Nephron (organoid): Measurements from ENCODE around the gene NFS1.

Experiments used
- H3K27ac Mint-ChIP-seq, 3 experiments: 2 replicates each; pipeline ENCODE4 v1.8.0; 2020; ENCODE audit warnings: mixed read lengths in 3 of 3, mild to moderate bottlenecking in 2 of 3, moderate library complexity in 1 of 3
- H3K27me3 Mint-ChIP-seq: 2 replicates; pipeline ENCODE4 v1.8.0; 2021; ENCODE audit warnings: low read depth, mild to moderate bottlenecking, moderate library complexity, mixed read lengths
- H3K36me3 Mint-ChIP-seq: 2 replicates; pipeline ENCODE4 v1.8.0; 2020; ENCODE audit warnings: low read depth, mixed read lengths
- H3K4me1 Mint-ChIP-seq: 2 replicates; pipeline ENCODE4 v1.8.0; 2020; ENCODE audit warnings: mixed read lengths
- H3K4me3 Mint-ChIP-seq, 3 experiments: 2 replicates each; pipeline ENCODE4 v1.8.0; 2020; ENCODE audit warnings: mild to moderate bottlenecking in 3 of 3, mixed read lengths in 3 of 3, moderate library complexity in 2 of 3
- H3K9me3 Mint-ChIP-seq: 2 replicates; pipeline ENCODE4 v1.8.0; 2020; ENCODE audit warnings: mixed read lengths
- CTCF ChIP-seq, 3 experiments: fragments of 200-600 bp; sonication (generic); IDR thresholded peaks; one replicate each; pipeline ENCODE4 v1.5.0; 2021; ENCODE audit warnings: antibody characterized with exemption in 3 of 3; ENCODE audit not compliant: unreplicated experiment in 3 of 3

Gene NFS1

GRCh38 chr20:35739294-35740163 lies 40.4 kb upstream of the NFS1 start:
- H3K9me3 Mint-ChIP-seq: no peaks in the 10 kb centered on the region
- H3K27ac Mint-ChIP-seq: peak overlapping the region; percentile 17 to 100 (median 99)
- H3K4me3 Mint-ChIP-seq: peak overlapping the region; percentile 91 to 100 (median 94)
- H3K36me3 Mint-ChIP-seq: peaks cover 55% of the 10 kb centered on the region
- peaks cover 42% of the 10 kb centered on the region for H3K4me1 Mint-ChIP-seq
- no peaks in the 10 kb centered on the region for H3K27me3 Mint-ChIP-seq
- peak; percentile 20 to 38 (median 31) for TF ChIP-seq CTCF (IDR thresholded peaks at IDR 0.05; ENCODE audit: unreplicated experiment in 3 of 3)

DNA sequence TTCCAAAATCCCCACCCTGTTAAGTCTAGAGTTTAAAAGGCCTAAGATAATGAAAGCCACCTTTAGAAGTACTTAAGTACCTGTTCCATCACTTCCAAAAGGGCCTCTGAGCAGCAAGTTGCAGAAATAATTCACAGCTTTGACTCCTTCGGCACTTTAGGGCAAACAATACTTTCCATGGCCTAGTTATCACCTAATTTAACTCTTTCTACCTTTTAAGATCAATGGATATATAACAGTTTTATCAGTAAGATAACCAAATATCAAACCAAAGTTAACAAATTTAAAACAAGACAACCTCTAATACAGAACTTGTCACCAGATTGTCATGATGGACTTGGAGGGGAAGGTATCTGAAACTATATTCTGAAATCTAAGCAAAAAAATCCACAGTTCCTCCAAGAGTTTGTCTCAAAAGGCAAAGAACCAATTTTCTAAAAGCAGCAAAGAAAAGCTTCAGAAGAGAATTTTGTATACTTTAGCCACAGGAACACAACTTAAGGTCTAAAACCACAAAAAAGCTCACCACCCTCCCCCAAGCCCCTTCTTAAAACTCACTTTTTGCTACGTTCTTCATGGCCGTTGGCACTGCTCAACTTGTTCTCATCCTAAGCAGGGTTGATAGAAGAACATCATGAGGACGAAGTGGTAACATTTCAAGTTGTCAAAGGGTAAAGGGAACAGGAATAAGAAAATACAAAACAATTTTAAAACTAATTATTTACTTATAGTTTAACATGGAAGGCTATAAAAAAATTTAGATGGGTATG lies 39.4 kb upstream of the NFS1 start:
- Mint-ChIP-seq H3K4me1 (peaks cover 50% of the 10 kb centered on the region), H3K36me3 (peaks cover 65% of the 10 kb centered on the region), H3K27ac (no peak overlapping the region), H3K27me3 (no peaks in the 10 kb centered on the region), H3K9me3 (no peaks in the 10 kb centered on the region), H3K4me3 (peak overlapping the region; percentile 30 to 45 (median 44))
- TF ChIP-seq CTCF (IDR thresholded peaks at IDR 0.05; ENCODE audit: unreplicated experiment in 3 of 3): no peak

GRCh38 chr20:35737865-35738333 lies 38.7 kb upstream of the NFS1 start:
- peaks cover 45% of the 10 kb centered on the region for H3K4me1 Mint-ChIP-seq
- no peaks in the 10 kb centered on the region for H3K9me3 Mint-ChIP-seq
- peaks cover 72% of the 10 kb centered on the region for H3K36me3 Mint-ChIP-seq
- H3K27me3 Mint-ChIP-seq: no peaks in the 10 kb centered on the region
- no peak for TF ChIP-seq CTCF (IDR thresholded peaks at IDR 0.05; ENCODE audit: unreplicated experiment in 3 of 3)
- peak overlapping the region; percentile 30 to 45 (median 44) for H3K4me3 Mint-ChIP-seq
- H3K27ac Mint-ChIP-seq: no peak overlapping the region

DNA sequence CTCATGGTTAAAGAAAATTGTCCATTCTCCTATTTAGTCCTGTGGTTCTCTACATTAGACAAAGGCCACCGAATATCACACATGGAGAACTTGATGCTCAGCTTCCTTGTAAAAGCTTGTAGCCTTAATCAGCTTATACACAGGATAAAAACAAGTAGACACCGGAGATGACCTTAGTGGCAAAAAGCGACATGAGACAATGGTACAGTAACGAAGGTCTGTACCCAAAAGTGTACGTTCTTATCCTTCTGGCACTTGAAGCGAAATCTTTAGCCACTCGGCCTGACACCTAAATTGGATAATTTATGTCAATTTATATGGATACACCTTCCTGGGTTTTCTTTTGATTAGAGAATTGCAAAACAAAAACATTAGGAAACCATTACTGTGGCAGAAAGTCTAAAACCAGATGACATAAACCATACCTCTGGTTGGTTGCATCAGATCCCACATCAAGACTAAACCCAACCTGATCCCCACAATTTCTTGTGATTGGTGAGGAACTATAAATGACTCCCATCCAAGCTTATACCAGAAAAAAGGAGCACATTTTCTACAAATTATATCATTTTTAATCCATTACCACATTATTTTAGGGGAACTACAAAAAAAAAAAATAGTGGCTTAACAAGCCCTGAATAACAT lies 36.8 kb upstream of the NFS1 start:
- Mint-ChIP-seq H3K4me1 (peaks cover 46% of the 10 kb centered on the region), H3K27me3 (no peaks in the 10 kb centered on the region), H3K9me3 (no peaks in the 10 kb centered on the region), H3K4me3 (no peak overlapping the region), H3K36me3 (peaks cover 85% of the 10 kb centered on the region), H3K27ac (no peak overlapping the region)
- TF ChIP-seq CTCF (IDR thresholded peaks at IDR 0.05; ENCODE audit: unreplicated experiment in 3 of 3): no peak

GRCh38 chr20:35734777-35735649 lies 35.9 kb upstream of the NFS1 start:
- H3K36me3 Mint-ChIP-seq: peaks cover 85% of the 10 kb centered on the region
- H3K4me1 Mint-ChIP-seq: peaks cover 41% of the 10 kb centered on the region
- H3K4me3 Mint-ChIP-seq: no peak overlapping the region
- no peak overlapping the region for H3K27ac Mint-ChIP-seq
- H3K27me3 Mint-ChIP-seq: no peaks in the 10 kb centered on the region
- no peak for TF ChIP-seq CTCF (IDR thresholded peaks at IDR 0.05; ENCODE audit: unreplicated experiment in 3 of 3)
- H3K9me3 Mint-ChIP-seq: no peaks in the 10 kb centered on the region
